Measurements from ENCODE around the gene ATP11B. TPM values are rescaled to one million over a fixed set of nuclear protein-coding genes. Genes with fewer than 3 reads are reported as not detected.

ATP11B gene
- total RNA-seq, 2 experiments from 2014 or later, result 139 to 143 TPM

GRCh38 chr3:182786564-182787196 lies 6.6 kb upstream of the ATP11B start:
- Histone ChIP-seq H3K9me3 (ENCODE audit: control insufficient read depth in 1 of 2, insufficient read depth in 1 of 2, low read length in 2 of 2) (no peaks in the 10 kb centered on the region), H3K36me3 (ENCODE audit: insufficient read depth, low read length) (no peaks in the 10 kb centered on the region), H3K27me3 (ENCODE audit: control insufficient read depth in 1 of 2, insufficient read depth in 2 of 2, low read length in 2 of 2) (peaks cover 8 to 13% of the 10 kb centered on the region in 2 experiments), H3K4me3 (ENCODE audit: low read length) (no peak overlapping the region), H3K27ac (ENCODE audit: low read depth in 1 of 2, low read length in 2 of 2) (no peak overlapping the region), H3K4me1 (ENCODE audit: insufficient read depth, low read length) (no peaks in the 10 kb centered on the region)
- peaks cover 21% of the 10 kb centered on the region for H3K27me3 Mint-ChIP-seq
- no peak for TF ChIP-seq CTCF (IDR thresholded peaks at IDR 0.05)
- ChIA-PET CTCF (no interaction called here), POLR2A (no interaction called here)
- H3K36me3 Mint-ChIP-seq (ENCODE audit: low read depth), result no peaks in the 10 kb centered on the region
- intact Hi-C loops (cut with DNase I, micrococcal nuclease), result no loop called here
- no peak for DNase-seq
- no peak overlapping the region for H3K4me3 Mint-ChIP-seq
- H3K27ac Mint-ChIP-seq, result no peak overlapping the region
- H3K9me3 Mint-ChIP-seq, result no peaks in the 10 kb centered on the region
- ATAC-seq (ENCODE audit: poor library complexity), result no peak
- no peaks in the 10 kb centered on the region for H3K4me1 Mint-ChIP-seq (ENCODE audit: low read depth)

- Mint-ChIP-seq H3K9me3 (no peaks in the 10 kb centered on the region), H3K4me3 (no peak overlapping the region), H3K27ac (no peak overlapping the region), H3K27me3 (peaks cover 21% of the 10 kb centered on the region), H3K36me3 (ENCODE audit: low read depth) (peaks cover under 1% of the 10 kb centered on the region), H3K4me1 (ENCODE audit: low read depth) (peaks cover 1% of the 10 kb centered on the region)
- no peak for ATAC-seq (ENCODE audit: poor library complexity)
- CTCF ChIA-PET, result no interaction called here
- no peak overlapping the region for H3K27ac ChIP-seq (ENCODE audit: low read depth in 1 of 2, low read length in 2 of 2)
- DNase-seq, result no peak
- peaks cover 5% of the 10 kb centered on the region for H3K4me1 ChIP-seq (ENCODE audit: insufficient read depth, low read length)
- no peaks in the 10 kb centered on the region for H3K9me3 ChIP-seq (ENCODE audit: control insufficient read depth in 1 of 2, insufficient read depth in 1 of 2, low read length in 2 of 2)
- H3K27me3 ChIP-seq (ENCODE audit: control insufficient read depth in 1 of 2, insufficient read depth in 2 of 2, low read length in 2 of 2), result peaks cover 8 to 13% of the 10 kb centered on the region in 2 experiments
- intact Hi-C loops (cut with DNase I, micrococcal nuclease), result no loop called here
- POLR2A ChIA-PET, result no interaction called here
- no peaks in the 10 kb centered on the region for H3K36me3 ChIP-seq (ENCODE audit: insufficient read depth, low read length)
- no peak for TF ChIP-seq CTCF (IDR thresholded peaks at IDR 0.05)
- H3K4me3 ChIP-seq (ENCODE audit: low read length), result no peak overlapping the region
These were observed 5.8 kb upstream of the ATP11B start for GRCh38 chr3:182787302-182788036.

GRCh38 chr3:182789371-182789770 lies 3.9 kb upstream of the ATP11B start:
- Mint-ChIP-seq H3K36me3 (ENCODE audit: low read depth) (peaks cover 11% of the 10 kb centered on the region), H3K4me1 (ENCODE audit: low read depth) (peaks cover 11% of the 10 kb centered on the region), H3K4me3 (no peak overlapping the region), H3K27ac (no peak overlapping the region), H3K27me3 (peaks cover 15% of the 10 kb centered on the region), H3K9me3 (no peaks in the 10 kb centered on the region)
- Histone ChIP-seq H3K27me3 (ENCODE audit: control insufficient read depth in 1 of 2, insufficient read depth in 2 of 2, low read length in 2 of 2) (peaks cover 7% of the 10 kb centered on the region in 2 experiments), H3K36me3 (ENCODE audit: insufficient read depth, low read length) (no peaks in the 10 kb centered on the region), H3K9me3 (ENCODE audit: control insufficient read depth in 1 of 2, insufficient read depth in 1 of 2, low read length in 2 of 2) (no peaks in the 10 kb centered on the region), H3K27ac (ENCODE audit: low read depth in 1 of 2, low read length in 2 of 2) (no peak overlapping the region), H3K4me1 (ENCODE audit: insufficient read depth, low read length) (peaks cover 10% of the 10 kb centered on the region), H3K4me3 (ENCODE audit: low read length) (no peak overlapping the region)
- CTCF ChIA-PET, result interaction anchor here (1.2 kb wide), 1 partner anchor 48 kb away, joined by 3 read pairs; no protein-coding TSS in a partner anchor
- intact Hi-C loops (cut with DNase I, micrococcal nuclease), result no loop called here
- DNase-seq (no peak), ATAC-seq (ENCODE audit: poor library complexity) (no peak)
- POLR2A ChIA-PET, result interaction anchor here (0.9 kb wide), 1 partner anchor 75 kb away, joined by 3 read pairs; no protein-coding TSS in a partner anchor
- TF ChIP-seq CTCF (IDR thresholded peaks at IDR 0.05), result no peak
